Tibial artery (tissue), 4 donors: ENCODE results near the gene AMIGO3.
A peak's percentile ranks its signal among the peaks of the same experiment; 100 is the strongest.

Experiments used
- DNase-seq, 2 donors: peaks; one replicate each; pipeline ENCODE4 v3.0.0-alpha.2; 2019
- H3K27ac ChIP-seq, 2 donors: fragments of 200-600 bp; sonication (generic) in 1 of 2; 1 replicate in 1 of 2; 2 replicates in 1 of 2; pipeline ENCODE4 v1.5.1; 2018 to 2019; ENCODE audit warnings: mild to moderate bottlenecking in 1 of 2
- H3K27me3 ChIP-seq, 2 donors: fragments of 200-600 bp; sonication (generic) in 1 of 2; one replicate each; pipeline versions ENCODE4 v1.5.1 to v1.6.0; 2016 to 2019
- H3K36me3 ChIP-seq, 3 donors: fragments of 200-600 bp; sonication (generic) in 2 of 3; one replicate each; pipeline ENCODE4 v1.5.1; 2016 to 2019; ENCODE audit warnings: mild to moderate bottlenecking in 2 of 3
- H3K4me1 ChIP-seq, 4 donors: fragments of 200-600 bp; sonication (generic) in 2 of 4; 1 replicate in 3 of 4; 2 replicates in 1 of 4; pipeline ENCODE4 v1.5.1; 2016 to 2019
- H3K4me3 ChIP-seq, 2 donors: fragments of 200-600 bp; sonication (generic) in 1 of 2; 1 replicate in 1 of 2; 2 replicates in 1 of 2; pipeline ENCODE4 v1.5.1; 2018 to 2019; ENCODE audit warnings: mild to moderate bottlenecking in 2 of 2
- H3K9me3 ChIP-seq, 3 donors: fragments of 200-600 bp; sonication (generic) in 1 of 3; one replicate each; pipeline ENCODE4 v1.5.1; 2016 to 2019
- CTCF ChIP-seq, 2 experiments: fragments of 200-600 bp in 1 of 2; fragments of 450-650 bp in 1 of 2; IDR thresholded peaks; one replicate each; pipeline ENCODE4 v1.5.1; 2017 to 2019; ENCODE audit warnings: antibody characterized with exemption in 2 of 2, mild to moderate bottlenecking in 1 of 2, moderate library complexity in 1 of 2
- intact Hi-C: fragments of 100-400 bp; cut with DNase I; formaldehyde crosslinking; loops from one replicate; pipeline ENCODE4 v1.15.0; 2023; ENCODE audit warnings: low total_unique reads

The AMIGO3 gene

GRCh38 chr3:49724586-49724985, 5.1 kb upstream of the AMIGO3 start:
- Histone ChIP-seq H3K27ac (peak overlapping the region; percentile 91 to 95), H3K9me3 (no peaks in the 10 kb centered on the region), H3K27me3 (no peaks in the 10 kb centered on the region), H3K4me3 (peak overlapping the region; percentile 91 to 97), H3K4me1 (peaks cover 0 to 32% (median 26%) of the 10 kb centered on the region in 4 donors), H3K36me3 (peaks cover 19 to 68% (median 51%) of the 10 kb centered on the region in 3 donors)
- intact Hi-C loops, result loop anchor here (10.0 kb wide), 1 partner anchor 60 kb away; the partner anchor contains the start of gene IP6K1
- peak in 1 of 2 donors; percentile 70 for DNase-seq
- no peak for TF ChIP-seq CTCF (IDR thresholded peaks at IDR 0.05)

GRCh38 chr3:49723628-49724551, 4.4 kb upstream of the AMIGO3 start, which contains the start of gene GMPPB:
GMPPB (minus strand) TSS chr3:49723951; CDS start chr3:49723726, 225 bp downstream.
- Histone ChIP-seq H3K4me1 (peaks cover 0 to 37% (median 32%) of the 10 kb centered on the region in 4 donors), H3K4me3 (peak within 1 kb of the TSS; percentile 91 to 97), H3K9me3 (no peaks in the 10 kb centered on the region), H3K36me3 (peaks cover 19 to 61% (median 50%) of the 10 kb centered on the region in 3 donors), H3K27ac (peak within 1 kb of the TSS; percentile 91 to 95), H3K27me3 (no peaks in the 10 kb centered on the region)
- intact Hi-C loops, result loop anchor here (10.0 kb wide), 1 partner anchor 61 kb away; the partner anchor contains the start of gene IP6K1
- TF ChIP-seq CTCF (IDR thresholded peaks at IDR 0.05), result no peak
- peak; percentile 96 to 99 for DNase-seq

- Histone ChIP-seq H3K27me3 (no peaks in the 10 kb centered on the region), H3K27ac (peak overlapping the region; percentile 91 to 95), H3K9me3 (no peaks in the 10 kb centered on the region), H3K4me1 (peaks cover 0 to 43% (median 37%) of the 10 kb centered on the region in 4 donors), H3K4me3 (peak overlapping the region; percentile 91 to 97), H3K36me3 (peaks cover 19 to 56% (median 47%) of the 10 kb centered on the region in 3 donors)
- intact Hi-C loops, result loop anchor here (10.0 kb wide), 1 partner anchor 62 kb away; the partner anchor contains the start of gene IP6K1
- TF ChIP-seq CTCF (IDR thresholded peaks at IDR 0.05), result no peak
- DNase-seq, result peak; percentile 55 to 78
Observed at GRCh38 chr3:49723296-49723627, 3.8 kb upstream of the AMIGO3 start.

GRCh38 chr3:49722896-49723295, 3.4 kb upstream of the AMIGO3 start:
- intact Hi-C loops, result loop anchor here (10.0 kb wide), 1 partner anchor 62 kb away; the partner anchor contains the start of gene IP6K1
- peak overlapping the region; percentile 91 to 95 for H3K27ac ChIP-seq
- peak overlapping the region; percentile 91 to 97 for H3K4me3 ChIP-seq
- peaks cover 0 to 45% (median 37%) of the 10 kb centered on the region in 4 donors for H3K4me1 ChIP-seq
- DNase-seq, result peak in 1 of 2 donors; percentile 65
- no peaks in the 10 kb centered on the region for H3K27me3 ChIP-seq
- H3K36me3 ChIP-seq, result peaks cover 18 to 52% (median 43%) of the 10 kb centered on the region in 3 donors
- no peak for TF ChIP-seq CTCF (IDR thresholded peaks at IDR 0.05)
- H3K9me3 ChIP-seq, result no peaks in the 10 kb centered on the region

GRCh38 chr3:49721896-49722781, 2.7 kb upstream of the AMIGO3 start:
- TF ChIP-seq CTCF (IDR thresholded peaks at IDR 0.05), result no peak
- peaks cover 0 to 45% (median 37%) of the 10 kb centered on the region in 4 donors for H3K4me1 ChIP-seq
- H3K36me3 ChIP-seq, result peaks cover 10 to 45% (median 36%) of the 10 kb centered on the region in 3 donors
- H3K27ac ChIP-seq, result peak overlapping the region; percentile 91 to 95
- peak in 1 of 2 donors; percentile 64 for DNase-seq
- intact Hi-C loops, result loop anchor here (10.0 kb wide), 1 partner anchor 63 kb away; the partner anchor contains the start of gene IP6K1
- H3K4me3 ChIP-seq, result peak overlapping the region in 1 of 2 donors; percentile 97
- no peaks in the 10 kb centered on the region for H3K9me3 ChIP-seq
- no peaks in the 10 kb centered on the region for H3K27me3 ChIP-seq
